Keratinocyte (primary cell): ENCODE measurements around the gene NUDT14.

Source experiments
- CTCF ChIP-seq, 3 experiments: IDR thresholded peaks in 1 of 3; conservative IDR thresholded peaks in 1 of 3; optimal IDR thresholded peaks in 1 of 3; 2 replicates in 2 of 3; 3 replicates in 1 of 3; pipeline versions ENCODE3 to v1.5.1; 2011; ENCODE audit warnings: low read length in 3 of 3, mild to moderate bottlenecking in 3 of 3, moderate library complexity in 2 of 3, control low read depth in 1 of 3, inconsistent platforms in 1 of 3; ENCODE audit not compliant: insufficient read depth in 2 of 3; ENCODE audit errors: extremely low read depth in 1 of 3
- EZH2 ChIP-seq: IDR thresholded peaks from one replicate; pipeline ENCODE4 v1.6.1; 2012; ENCODE audit warnings: inconsistent platforms, mild to moderate bottlenecking, low read length, moderate library complexity

GRCh38 chr14:105206873-105207272 lies 25.8 kb upstream of the NUDT14 start:
- TF ChIP-seq CTCF (optimal IDR thresholded peaks at IDR 0.05 in 1 of 3, IDR thresholded peaks at IDR 0.05 in 1 of 3, conservative IDR thresholded peaks at IDR 0.05 in 1 of 3; ENCODE audit: extremely low read depth in 1 of 3, insufficient read depth in 2 of 3, low read length in 3 of 3), result no peak
- TF ChIP-seq EZH2, result no peak
